Measurements from ENCODE around the gene SLC39A11.
A peak's percentile ranks its signal among the peaks of the same experiment; 100 is the strongest.

The SLC39A11 gene, protein sequence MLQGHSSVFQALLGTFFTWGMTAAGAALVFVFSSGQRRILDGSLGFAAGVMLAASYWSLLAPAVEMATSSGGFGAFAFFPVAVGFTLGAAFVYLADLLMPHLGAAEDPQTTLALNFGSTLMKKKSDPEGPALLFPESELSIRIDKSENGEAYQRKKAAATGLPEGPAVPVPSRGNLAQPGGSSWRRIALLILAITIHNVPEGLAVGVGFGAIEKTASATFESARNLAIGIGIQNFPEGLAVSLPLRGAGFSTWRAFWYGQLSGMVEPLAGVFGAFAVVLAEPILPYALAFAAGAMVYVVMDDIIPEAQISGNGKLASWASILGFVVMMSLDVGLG

DNA sequence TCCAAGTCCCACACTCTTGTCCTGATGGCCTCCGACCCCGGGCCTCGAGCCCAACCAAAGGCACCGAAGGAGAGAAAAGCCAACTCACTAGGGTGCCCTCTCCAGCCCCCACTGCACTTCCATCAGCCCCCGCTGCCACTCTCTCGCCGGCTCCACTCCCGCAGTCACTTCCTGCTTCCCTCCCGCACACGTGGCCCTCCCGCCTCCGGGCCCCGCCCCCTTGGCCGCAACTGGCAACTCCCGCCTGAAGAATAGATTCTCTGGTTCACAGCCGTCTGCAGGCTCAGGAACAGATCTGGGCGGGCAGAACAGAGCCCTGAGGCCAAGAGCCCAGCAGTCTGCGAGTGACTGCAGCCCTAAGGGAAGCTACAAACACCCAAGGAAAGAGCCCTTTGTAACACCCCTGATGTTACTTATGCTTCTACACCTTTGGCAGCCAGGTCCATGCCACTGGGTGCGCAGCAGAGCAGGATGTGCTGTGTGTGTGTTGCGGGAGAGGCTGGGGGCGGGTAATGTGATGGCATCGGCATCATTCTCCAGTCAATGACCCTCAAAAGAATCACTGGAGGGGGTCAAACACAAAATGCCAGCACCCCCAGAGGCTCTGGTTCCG lies at the start of gene SLC39A11:
SLC39A11 (minus strand) TSS at position 166 of the 613 bp plus-strand sequence. CDS start 3,924 bp downstream, outside the sequence.
- TF ChIP-seq TAF1 (IDR thresholded peaks at IDR 0.05; ENCODE audit: low read depth) (peak; percentile 64; the same call in 1 of the 2 replicates), ZBTB7A (IDR thresholded peaks at IDR 0.05; ENCODE audit: low read depth) (peak; percentile 79; the same call in 1 of the 2 replicates), EP300 (IDR thresholded peaks at IDR 0.05; ENCODE audit: borderline replicate concordance) (peak; percentile 35; the same call in 1 of the 2 replicates), FOXM1 (IDR thresholded peaks at IDR 0.05; ENCODE audit: borderline replicate concordance, low read depth) (no peak), CREB1 (IDR thresholded peaks at IDR 0.05; ENCODE audit: low read depth) (no peak), TEAD4 (IDR thresholded peaks at IDR 0.05) (peak; percentile 31; the same call in 1 of the 2 replicates), NFIC (IDR thresholded peaks at IDR 0.05) (peak; percentile 78), TCF12 (IDR thresholded peaks at IDR 0.05; ENCODE audit: low read depth) (peak; percentile 25; the same call in 1 of the 2 replicates), EGR1 (IDR thresholded peaks at IDR 0.05) (0 out of 2 replicates have a peak, but pooled peaks have one; percentile 56)
- TF ChIP-seq, protein P1, sequence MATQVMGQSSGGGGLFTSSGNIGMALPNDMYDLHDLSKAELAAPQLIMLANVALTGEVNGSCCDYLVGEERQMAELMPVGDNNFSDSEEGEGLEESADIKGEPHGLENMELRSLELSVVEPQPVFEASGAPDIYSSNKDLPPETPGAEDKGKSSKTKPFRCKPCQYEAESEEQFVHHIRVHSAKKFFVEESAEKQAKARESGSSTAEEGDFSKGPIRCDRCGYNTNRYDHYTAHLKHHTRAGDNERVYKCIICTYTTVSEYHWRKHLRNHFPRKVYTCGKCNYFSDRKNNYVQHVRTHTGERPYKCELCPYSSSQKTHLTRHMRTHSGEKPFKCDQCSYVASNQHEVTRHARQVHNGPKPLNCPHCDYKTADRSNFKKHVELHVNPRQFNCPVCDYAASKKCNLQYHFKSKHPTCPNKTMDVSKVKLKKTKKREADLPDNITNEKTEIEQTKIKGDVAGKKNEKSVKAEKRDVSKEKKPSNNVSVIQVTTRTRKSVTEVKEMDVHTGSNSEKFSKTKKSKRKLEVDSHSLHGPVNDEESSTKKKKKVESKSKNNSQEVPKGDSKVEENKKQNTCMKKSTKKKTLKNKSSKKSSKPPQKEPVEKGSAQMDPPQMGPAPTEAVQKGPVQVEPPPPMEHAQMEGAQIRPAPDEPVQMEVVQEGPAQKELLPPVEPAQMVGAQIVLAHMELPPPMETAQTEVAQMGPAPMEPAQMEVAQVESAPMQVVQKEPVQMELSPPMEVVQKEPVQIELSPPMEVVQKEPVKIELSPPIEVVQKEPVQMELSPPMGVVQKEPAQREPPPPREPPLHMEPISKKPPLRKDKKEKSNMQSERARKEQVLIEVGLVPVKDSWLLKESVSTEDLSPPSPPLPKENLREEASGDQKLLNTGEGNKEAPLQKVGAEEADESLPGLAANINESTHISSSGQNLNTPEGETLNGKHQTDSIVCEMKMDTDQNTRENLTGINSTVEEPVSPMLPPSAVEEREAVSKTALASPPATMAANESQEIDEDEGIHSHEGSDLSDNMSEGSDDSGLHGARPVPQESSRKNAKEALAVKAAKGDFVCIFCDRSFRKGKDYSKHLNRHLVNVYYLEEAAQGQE (IDR thresholded peaks at IDR 0.05; ENCODE audit: low read depth), result no peak
- TF ChIP-seq, protein P2, sequence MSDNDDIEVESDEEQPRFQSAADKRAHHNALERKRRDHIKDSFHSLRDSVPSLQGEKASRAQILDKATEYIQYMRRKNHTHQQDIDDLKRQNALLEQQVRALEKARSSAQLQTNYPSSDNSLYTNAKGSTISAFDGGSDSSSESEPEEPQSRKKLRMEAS (IDR thresholded peaks at IDR 0.05), result peak; percentile 99
- TF ChIP-seq, protein P3, sequence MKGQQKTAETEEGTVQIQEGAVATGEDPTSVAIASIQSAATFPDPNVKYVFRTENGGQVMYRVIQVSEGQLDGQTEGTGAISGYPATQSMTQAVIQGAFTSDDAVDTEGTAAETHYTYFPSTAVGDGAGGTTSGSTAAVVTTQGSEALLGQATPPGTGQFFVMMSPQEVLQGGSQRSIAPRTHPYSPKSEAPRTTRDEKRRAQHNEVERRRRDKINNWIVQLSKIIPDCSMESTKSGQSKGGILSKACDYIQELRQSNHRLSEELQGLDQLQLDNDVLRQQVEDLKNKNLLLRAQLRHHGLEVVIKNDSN (IDR thresholded peaks at IDR 0.05), result peak; percentile 96

DNA sequence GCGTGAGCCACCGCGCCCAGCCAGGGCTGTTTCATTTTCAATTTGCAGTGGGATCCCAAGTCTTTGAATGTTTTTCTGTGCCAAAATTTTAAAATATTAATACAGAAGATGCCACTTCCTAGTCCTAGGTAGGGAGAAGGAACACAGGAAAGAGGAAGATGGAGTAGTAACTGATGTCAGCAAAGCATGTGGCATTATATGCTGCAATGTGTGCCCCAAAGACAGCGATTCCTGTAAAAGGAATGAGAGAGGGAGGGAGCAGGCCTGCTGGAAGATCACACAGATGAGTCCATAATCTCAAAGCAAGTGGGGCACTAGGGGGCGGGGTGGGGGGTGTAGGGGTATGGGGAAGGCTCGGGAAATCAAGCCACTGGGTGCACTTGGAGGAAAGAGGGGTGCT lies 48.9 kb upstream of the SLC39A11 start:
- TF ChIP-seq, protein P2 (IDR thresholded peaks at IDR 0.05), result no peak
- TF ChIP-seq RAD21 (IDR thresholded peaks at IDR 0.05; ENCODE audit: low read depth), result no peak
- TF ChIP-seq, protein P1 (IDR thresholded peaks at IDR 0.05; ENCODE audit: low read depth), result no peak
- TF ChIP-seq NFIC (IDR thresholded peaks at IDR 0.05), result no peak
- no peak for TF ChIP-seq CREB1 (IDR thresholded peaks at IDR 0.05; ENCODE audit: low read depth)
- TF ChIP-seq TAF1 (IDR thresholded peaks at IDR 0.05; ENCODE audit: low read depth), result no peak
- TF ChIP-seq EP300 (IDR thresholded peaks at IDR 0.05; ENCODE audit: borderline replicate concordance), result no peak
- TF ChIP-seq EGR1 (IDR thresholded peaks at IDR 0.05), result no peak
- TF ChIP-seq CEBPB (IDR thresholded peaks at IDR 0.05), result no peak
- no peak for TF ChIP-seq ZBTB7A (IDR thresholded peaks at IDR 0.05; ENCODE audit: low read depth)
- no peak for TF ChIP-seq TCF12 (IDR thresholded peaks at IDR 0.05; ENCODE audit: low read depth)
- no peak for TF ChIP-seq TEAD4 (IDR thresholded peaks at IDR 0.05)
- no peak for TF ChIP-seq FOXM1 (IDR thresholded peaks at IDR 0.05; ENCODE audit: borderline replicate concordance, low read depth)
- TF ChIP-seq, protein P3 (IDR thresholded peaks at IDR 0.05), result no peak
- TF ChIP-seq YY1 (IDR thresholded peaks at IDR 0.05; ENCODE audit: low read depth), result no peak

DNA sequence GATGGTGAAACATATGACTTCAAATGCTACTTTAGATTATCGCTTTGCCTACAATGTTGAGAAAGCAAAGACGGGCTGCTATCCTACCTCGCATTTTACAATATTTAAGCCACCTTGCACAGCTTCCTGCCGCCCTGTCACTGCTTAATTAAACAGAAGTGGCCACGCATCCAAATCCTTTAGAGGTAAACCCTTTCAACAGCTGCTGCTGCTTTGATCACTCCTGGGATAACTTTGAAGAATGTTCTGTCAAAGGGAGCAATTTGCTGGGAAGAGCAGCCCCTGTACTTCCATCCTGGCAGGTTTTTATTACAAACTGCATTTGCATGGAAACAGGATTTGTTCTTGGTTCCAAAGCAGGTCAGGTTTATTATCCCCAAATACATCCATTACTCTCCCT lies 48.1 kb upstream of the SLC39A11 start:
- TF ChIP-seq, protein P1 (IDR thresholded peaks at IDR 0.05; ENCODE audit: low read depth), result no peak
- TF ChIP-seq CEBPB (IDR thresholded peaks at IDR 0.05) (no peak), FOXM1 (IDR thresholded peaks at IDR 0.05; ENCODE audit: borderline replicate concordance, low read depth) (no peak), YY1 (IDR thresholded peaks at IDR 0.05; ENCODE audit: low read depth) (no peak), EGR1 (IDR thresholded peaks at IDR 0.05) (no peak), ZBTB7A (IDR thresholded peaks at IDR 0.05; ENCODE audit: low read depth) (no peak), TCF12 (IDR thresholded peaks at IDR 0.05; ENCODE audit: low read depth) (no peak), TEAD4 (IDR thresholded peaks at IDR 0.05) (no peak), RAD21 (IDR thresholded peaks at IDR 0.05; ENCODE audit: low read depth) (no peak), TAF1 (IDR thresholded peaks at IDR 0.05; ENCODE audit: low read depth) (no peak), EP300 (IDR thresholded peaks at IDR 0.05; ENCODE audit: borderline replicate concordance) (no peak), NFIC (IDR thresholded peaks at IDR 0.05) (no peak)
- TF ChIP-seq, protein P2 (IDR thresholded peaks at IDR 0.05), result no peak
- TF ChIP-seq, protein P3 (IDR thresholded peaks at IDR 0.05), result no peak
